NOMO-1 treated with dmso at 0.1 percent for 144 hours (cell line): ENCODE results near the gene LRRN1.

Source experiments
- DNase-seq: peaks from one replicate; lab custom pipeline; 2025; ENCODE audit not compliant: unreplicated experiment; lab: John Stamatoyannopoulos, UW

LRRN1 gene

GRCh38 chr3:3799173-3800079 is at the start of gene LRRN1:
Gene LRRN1, plus strand, starts transcription at chr3:3799431. Its CDS starts 45,211 bp downstream, at chr3:3844642.
- no peak for DNase-seq

GRCh38 chr3:3753416-3753815 is 45.8 kb upstream of the LRRN1 start:
- DNase-seq = no peak

GRCh38 chr3:3765661-3766060 is 33.6 kb upstream of the LRRN1 start:
- no peak for DNase-seq

GRCh38 chr3:3766140-3766539 is 33.1 kb upstream of the LRRN1 start:
- no peak for DNase-seq

GRCh38 chr3:3771094-3771493 is 28.1 kb upstream of the LRRN1 start:
- DNase-seq = no peak

GRCh38 chr3:3771567-3771966 is 27.7 kb upstream of the LRRN1 start:
- DNase-seq = no peak

- DNase-seq = no peak
These were observed 26.9 kb upstream of the LRRN1 start for GRCh38 chr3:3772338-3772737.

- DNase-seq = no peak
These were observed 26.3 kb upstream of the LRRN1 start for GRCh38 chr3:3772920-3773319.

GRCh38 chr3:3776607-3777006 is 22.6 kb upstream of the LRRN1 start:
- DNase-seq = no peak

GRCh38 chr3:3778216-3778615 is 21.0 kb upstream of the LRRN1 start:
- no peak for DNase-seq

- DNase-seq = no peak
These were observed 20.5 kb upstream of the LRRN1 start for GRCh38 chr3:3778641-3779270.

- DNase-seq = no peak
These were observed 16.8 kb upstream of the LRRN1 start for GRCh38 chr3:3782457-3782856.

- DNase-seq = no peak
These were observed 16.0 kb upstream of the LRRN1 start for GRCh38 chr3:3783210-3783609.

GRCh38 chr3:3783696-3784095 is 15.5 kb upstream of the LRRN1 start:
- DNase-seq = no peak

GRCh38 chr3:3792391-3792790 is 6.8 kb upstream of the LRRN1 start:
- DNase-seq = no peak

GRCh38 chr3:3798631-3799113 is 559 bp upstream of the LRRN1 start:
- DNase-seq = no peak

- DNase-seq = no peak
These were observed 837 bp downstream of the LRRN1 start for GRCh38 chr3:3800080-3800455.

- no peak for DNase-seq
These were observed 1.7 kb downstream of the LRRN1 start for GRCh38 chr3:3800685-3801493.

- no peak for DNase-seq
These were observed 2.2 kb downstream of the LRRN1 start for GRCh38 chr3:3801494-3801841.

GRCh38 chr3:3802046-3802445 is 2.8 kb downstream of the LRRN1 start:
- no peak for DNase-seq

- DNase-seq = no peak
These were observed 5.3 kb downstream of the LRRN1 start for GRCh38 chr3:3804560-3804959.

GRCh38 chr3:3806092-3806491 is 6.9 kb downstream of the LRRN1 start:
- DNase-seq = no peak
